Caki2 (cell line): ENCODE data around the gene AFAP1. TPM values are rescaled to one million over a fixed set of nuclear protein-coding genes. Genes with fewer than 3 reads are reported as not detected.

Experiments
- DNase-seq: peaks from one replicate; pipeline ENCODE4 v3.0.0-alpha.2; 2015; ENCODE audit warnings: low read depth
- in situ Hi-C: cut with HindIII; loops from 2 replicates; pipeline ENCODE4 v1.10.0; 2016; ENCODE audit warnings: low sequenced_read_pairs, low pct_unique_long_range_greater_than_20kb, mixed read lengths
- total RNA-seq: library from RNA; depleted of rRNA; stranded (reverse); fragments of >200 nt; shearing (Covaris generic); gene quantifications from 2 replicates; pipeline ENCODE4 v1.2.3, GENCODE V29; 2014; ENCODE audit warnings: low replicate concordance

Gene AFAP1
- total RNA-seq, 1 experiment from 2014 or later = 16.1 TPM

DNA sequence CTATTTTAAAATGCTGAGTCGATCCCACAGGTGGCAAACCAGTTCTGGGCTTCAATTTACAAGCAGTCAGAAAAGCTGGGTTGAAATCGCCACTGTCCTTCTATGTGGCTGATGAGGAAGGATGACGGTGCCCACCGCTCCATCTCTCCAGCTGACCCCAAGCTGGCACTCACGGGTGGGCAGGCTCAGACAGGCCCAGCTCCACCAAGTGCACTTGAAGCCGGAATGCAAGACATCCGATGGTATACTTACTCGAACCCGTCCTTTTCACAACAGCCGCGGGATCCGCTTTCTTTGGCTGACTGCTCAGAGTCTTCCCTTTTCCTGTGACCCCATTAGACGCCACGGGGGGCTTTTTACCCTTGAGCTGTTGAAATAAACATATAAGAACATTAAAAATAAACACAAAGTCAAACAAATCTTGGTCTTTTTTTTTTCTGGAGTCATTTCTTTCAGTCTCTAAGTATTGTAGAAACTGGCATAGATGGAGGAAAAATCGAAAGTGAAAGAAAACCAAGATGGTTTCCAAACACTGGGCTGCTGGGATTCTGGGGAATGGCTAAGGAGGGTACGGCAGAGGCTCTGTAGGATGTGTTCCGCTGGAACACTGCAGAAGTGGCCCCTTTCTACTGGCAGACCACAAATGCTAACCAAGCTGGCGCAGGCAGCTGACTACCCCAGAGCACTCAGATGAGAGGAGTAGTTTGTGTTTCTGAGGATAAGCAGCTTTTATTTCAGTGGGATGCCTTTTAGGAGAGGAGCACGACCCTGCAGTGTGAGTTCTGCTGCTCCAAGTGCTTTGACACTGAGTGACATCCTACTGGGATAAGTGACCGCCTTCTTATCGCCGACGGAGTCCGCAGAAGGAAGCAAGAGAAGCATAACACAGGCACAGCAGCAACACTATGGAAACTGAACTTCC, 160.9 kb downstream of the AFAP1 start:
- in situ Hi-C loops = no loop called here
- DNase-seq = no peak

DNA sequence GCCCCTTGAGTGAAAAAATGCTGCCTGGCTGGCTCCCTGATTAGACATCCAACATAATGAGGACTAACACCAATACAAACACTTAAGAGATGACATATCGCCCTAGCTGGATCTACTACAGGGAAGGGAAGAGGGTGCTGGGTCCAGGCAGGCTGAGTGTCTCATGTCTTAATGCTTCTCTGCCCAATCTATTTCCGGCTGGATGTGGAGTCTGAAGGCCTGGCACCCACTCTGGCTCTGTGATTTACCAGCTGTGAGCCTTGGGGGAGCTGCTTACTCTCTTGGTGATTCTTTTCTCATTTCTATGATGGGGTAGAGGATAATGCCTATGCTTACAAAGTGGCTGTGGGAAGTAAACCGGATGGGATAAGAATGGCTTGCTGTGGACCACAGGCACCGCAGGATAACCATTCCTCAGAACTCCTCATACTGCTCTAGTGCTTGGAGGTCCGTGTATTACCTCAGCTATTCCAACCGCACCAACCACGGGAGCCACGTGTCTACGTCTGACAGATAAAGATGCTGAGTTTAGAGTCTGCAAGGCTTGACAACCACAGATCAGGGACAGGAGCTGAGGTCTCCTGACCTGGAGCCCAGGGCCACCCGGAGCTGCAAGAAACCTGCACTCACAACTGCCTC, 161.7 kb downstream of the AFAP1 start:
- DNase-seq = no peak
- in situ Hi-C loops = no loop called here

DNA sequence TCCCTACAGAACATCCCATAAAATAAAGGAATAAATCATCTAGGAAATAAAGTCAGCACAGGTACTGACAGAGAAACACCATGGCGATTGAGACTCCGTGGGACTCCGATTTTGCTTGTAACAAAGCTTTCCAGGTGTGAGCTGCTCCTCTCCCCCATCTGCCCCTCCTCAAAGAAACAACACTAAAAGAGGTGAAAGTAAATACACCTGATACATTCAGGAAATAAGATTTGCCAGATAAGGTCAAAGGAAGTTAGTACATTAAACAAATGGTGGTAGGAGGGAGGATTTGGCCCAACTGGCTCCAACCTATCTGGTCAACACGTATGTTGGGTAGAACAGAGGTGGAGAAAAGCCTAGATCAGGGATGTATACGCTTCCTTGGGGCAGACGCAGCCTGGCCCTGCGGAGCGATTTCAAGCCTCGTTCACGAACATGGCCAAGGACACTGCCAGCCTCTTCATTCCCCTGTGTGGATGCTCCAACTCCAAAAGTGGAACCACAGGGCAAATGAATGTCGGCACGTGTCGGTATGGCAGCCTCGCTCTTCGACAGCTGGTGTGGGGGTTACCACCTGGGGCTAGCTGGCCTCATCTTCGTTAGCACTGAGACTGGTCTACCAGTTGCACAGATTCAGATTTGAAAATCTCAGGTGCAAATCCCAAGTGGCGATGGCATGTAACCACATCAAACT, 162.5 kb downstream of the AFAP1 start:
- no peak for DNase-seq
- in situ Hi-C loops = no loop called here

DNA sequence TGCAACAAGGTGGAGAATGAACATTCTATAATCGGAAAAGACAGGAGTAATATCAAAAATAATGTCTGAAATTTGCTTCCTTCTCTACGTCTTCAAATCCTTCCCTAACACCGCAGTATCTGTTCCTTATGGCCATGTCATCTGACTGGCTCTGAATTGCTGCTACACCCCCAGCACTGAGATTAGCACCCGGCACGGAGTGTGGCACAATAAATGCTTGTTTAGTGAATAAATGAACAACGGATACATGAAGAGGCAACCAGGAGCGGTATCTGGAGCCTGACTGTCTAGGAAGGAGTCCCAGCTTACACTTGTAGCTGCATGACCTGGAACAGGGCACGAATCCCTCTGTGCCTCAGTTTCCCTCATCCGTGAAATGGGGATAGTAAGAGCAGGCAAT, 164.3 kb downstream of the AFAP1 start:
- no peak for DNase-seq

DNA sequence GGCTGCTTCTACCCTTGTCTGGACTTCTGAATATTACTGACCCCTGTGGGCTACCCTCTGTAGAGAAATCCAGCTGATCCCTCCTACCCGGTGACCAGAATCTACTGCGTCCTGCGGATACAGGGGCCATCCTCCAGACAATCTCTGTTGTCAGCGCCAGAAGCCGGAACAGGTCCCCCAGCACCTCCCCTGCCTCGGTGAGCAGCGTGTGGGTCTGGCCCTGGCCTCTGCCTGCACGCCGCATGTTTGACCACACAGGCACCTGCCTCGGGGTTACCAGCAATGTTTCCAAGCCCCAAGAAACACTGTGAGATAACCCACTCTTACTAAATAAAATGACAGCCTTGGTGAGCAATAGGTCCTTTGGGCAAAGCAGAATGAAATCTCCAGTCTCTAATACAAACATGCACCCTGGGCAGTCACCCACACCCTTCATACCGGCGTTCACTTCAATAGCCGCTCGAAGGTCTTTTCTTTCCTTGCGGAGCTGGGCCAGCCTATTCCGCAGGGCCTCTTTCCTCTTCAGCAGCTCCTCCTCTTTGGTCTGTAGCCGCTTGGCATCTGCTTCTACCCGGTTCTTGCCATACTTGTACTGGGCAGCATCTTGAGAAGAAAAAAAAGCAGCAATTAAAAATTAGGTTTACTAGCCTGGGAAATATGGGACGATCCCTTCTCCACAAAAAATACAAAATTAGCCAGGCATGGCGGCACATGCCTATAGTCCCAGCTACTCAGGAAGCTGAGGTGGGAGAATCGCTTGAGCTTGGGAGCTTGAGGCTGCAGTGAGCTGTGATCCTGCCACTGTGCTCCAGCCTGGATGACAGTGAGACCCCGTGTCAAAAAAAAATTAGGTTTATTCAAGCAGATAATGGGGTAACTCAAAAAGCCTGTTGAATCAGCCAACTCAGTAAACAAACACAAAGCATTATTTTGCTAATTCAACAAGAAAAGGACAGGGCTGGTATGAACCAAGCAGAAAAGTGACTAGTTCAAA, 165.1 kb downstream of the AFAP1 start:
- in situ Hi-C loops = no loop called here
- DNase-seq = no peak

More for the DNA sequence above, 164.3 kb downstream of the AFAP1 start:
- in situ Hi-C loops = no loop called here

DNA sequence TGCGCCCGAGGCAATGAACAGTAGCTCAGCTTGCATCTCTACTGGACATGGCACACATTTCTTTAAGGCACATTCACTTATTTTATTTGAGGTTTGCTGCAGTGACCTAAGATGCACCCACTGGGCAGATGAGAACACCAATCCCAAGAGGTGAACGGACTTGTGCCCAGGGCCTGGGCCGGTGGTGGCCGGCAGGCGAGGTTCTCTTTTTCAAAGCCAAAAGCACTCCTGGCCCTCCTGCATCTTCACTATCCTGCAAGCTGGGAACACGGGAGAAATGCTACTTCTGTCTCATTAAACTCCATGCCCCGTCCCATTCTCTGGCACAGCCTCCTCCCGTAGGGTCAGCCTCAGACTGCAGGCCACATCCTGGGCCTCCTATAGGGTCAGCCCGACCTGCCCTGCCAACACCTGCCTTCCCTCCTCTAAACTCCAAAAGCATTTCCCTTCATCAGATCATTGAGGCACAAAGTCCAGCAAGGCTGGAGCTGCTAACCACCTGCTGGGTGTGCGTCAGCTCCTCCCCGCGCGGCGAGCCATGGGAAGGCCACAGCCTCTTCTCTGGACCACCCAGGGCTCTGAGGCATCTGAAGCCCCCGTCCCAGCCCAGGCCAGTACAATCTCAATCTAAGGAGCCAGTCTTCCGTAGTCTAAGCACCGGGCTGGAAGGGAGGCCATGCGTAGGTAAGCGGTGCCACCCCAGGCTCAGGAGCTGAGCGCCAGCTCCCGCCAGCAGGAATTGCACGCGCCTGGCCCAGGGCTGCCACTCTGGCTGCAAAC, 166.1 kb downstream of the AFAP1 start:
- in situ Hi-C loops = no loop called here
- DNase-seq = no peak

DNA sequence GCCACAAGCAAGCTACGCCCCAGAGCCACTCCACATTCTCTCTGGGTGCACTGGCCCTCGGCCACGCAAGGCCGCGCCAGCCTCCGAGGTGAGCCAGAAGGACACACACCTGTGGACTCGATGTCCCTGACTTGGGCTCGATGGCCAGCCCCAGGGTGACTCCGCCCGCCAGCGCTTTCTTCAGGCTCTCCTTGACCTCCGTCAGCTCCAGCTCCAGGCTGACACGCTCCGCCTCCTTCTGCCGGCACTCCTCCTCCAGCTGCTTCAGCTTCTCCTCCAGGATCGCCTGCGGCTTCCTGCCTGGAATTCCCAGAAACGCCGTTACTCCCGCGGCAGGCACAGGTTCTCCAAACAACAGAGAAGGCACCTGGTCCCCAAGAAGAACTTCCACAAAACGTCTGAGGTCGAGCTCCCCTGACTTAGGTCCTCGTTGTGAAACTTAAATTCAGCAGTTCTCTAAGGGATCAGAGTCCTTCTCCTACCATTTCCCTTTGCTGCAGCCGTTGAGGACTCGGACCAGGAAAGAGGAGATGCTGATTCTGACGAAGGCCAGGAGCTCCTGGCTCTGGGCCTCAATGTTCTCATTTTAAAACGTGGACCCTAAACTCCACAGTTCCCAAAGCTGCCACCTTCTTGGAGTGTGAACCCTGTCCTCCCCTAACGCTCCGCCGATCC, 166.8 kb downstream of the AFAP1 start:
- DNase-seq = no peak
- in situ Hi-C loops = no loop called here

DNA sequence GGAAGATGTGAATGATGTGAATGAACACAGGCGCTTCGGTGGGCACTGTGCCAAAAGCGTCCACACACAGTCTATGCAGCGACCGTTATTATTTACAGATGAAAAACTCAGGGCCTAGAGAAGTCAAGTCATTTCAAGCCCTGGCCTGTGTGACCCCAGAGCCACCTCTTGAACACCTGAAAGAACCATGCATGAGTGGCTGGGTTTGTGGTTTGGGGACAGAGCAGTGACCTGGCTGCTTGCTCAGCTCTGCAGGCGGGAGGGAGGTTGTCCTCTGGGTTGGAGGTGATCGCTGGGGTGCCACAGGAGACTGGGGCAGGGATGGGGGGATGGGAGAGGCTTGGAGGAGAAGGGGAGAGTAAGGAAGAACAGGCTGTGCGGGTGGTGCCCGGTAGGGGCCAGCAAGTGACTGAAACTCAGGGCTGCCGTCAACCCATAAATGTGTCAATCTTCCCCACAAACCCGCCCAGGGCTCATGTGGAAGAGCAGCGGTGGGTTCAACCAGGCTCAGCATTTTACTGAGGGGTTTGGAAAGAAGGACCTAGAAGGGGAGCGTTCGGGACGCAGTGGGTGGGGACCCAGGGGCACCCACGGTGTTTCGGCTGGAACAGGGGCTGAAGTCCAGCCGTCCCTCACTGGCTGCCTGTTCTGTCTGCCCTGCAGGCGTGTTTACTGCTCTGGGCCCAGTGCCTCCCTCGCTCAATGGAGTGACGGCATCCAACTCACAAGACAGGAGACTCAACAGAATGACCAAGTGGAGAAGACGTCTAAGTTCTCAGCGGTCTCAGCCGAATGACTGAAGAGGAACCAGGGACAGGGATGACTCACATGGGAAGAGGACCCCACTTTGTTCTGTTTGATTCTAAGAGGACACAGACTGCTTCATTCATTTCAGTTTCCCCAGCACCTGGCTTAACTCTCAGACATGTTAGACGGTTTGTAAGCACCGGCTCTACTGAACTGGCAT, 167.8 kb downstream of the AFAP1 start:
- in situ Hi-C loops = no loop called here
- DNase-seq = no peak

DNA sequence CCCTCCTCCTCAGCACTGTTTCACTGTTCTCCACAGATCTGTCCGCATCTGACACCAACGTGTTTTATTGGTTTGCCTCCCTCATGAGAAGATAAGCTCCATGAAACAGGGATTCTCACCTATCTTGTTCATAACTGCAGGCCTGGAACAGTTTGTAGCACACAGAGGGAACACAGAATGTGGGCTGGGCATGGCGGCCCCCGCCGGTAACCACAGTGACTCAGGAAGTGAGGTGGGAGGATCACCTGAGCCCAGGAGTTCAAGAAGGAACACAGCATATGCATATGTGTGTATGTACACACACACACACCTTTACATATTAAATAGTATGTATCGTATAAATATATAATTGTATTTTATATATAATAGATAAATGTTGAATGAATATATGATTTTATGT, 168.6 kb downstream of the AFAP1 start:
- in situ Hi-C loops = no loop called here

DNA sequence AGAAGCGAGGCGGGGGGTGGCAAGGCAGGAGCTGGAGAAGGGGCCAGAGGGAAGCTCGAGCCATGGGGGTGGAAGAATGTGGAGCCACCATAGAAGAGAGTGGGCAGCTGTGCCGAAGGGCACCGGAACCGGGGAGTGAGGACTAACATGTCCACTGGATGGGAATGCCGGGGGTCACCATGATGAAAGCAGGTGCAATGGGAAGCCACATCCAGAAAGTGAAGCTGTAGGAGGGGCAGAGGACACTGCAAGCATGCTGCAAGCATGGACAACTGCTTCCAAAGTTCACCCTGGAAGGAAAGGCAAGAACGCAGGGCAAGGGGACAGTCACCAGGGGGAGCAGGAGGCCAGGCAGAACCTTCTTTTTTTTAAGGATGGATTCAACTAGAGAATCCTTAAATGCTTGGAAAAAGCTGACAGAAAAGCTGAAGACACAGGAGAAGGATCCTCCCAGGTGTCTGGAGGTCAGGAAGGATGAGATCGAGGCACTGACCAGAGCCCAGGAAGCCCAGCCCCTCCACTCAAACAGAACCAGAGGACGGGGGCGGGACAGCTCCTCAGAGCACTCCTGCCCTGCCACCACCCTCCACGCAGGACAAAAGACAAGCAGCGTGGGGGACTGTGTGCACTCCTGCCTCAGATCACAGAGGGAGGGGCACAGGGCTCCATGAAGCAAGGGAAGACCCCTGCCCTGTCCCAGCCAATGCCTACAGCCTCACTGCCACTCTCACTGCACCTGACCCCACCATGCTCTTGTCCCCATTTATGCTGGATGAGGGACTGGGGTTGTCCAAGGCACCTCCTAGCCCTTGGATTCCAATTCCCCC, 169.2 kb downstream of the AFAP1 start:
- DNase-seq = no peak
- in situ Hi-C loops = no loop called here

More for the DNA sequence above, 168.6 kb downstream of the AFAP1 start:
- DNase-seq = no peak

DNA sequence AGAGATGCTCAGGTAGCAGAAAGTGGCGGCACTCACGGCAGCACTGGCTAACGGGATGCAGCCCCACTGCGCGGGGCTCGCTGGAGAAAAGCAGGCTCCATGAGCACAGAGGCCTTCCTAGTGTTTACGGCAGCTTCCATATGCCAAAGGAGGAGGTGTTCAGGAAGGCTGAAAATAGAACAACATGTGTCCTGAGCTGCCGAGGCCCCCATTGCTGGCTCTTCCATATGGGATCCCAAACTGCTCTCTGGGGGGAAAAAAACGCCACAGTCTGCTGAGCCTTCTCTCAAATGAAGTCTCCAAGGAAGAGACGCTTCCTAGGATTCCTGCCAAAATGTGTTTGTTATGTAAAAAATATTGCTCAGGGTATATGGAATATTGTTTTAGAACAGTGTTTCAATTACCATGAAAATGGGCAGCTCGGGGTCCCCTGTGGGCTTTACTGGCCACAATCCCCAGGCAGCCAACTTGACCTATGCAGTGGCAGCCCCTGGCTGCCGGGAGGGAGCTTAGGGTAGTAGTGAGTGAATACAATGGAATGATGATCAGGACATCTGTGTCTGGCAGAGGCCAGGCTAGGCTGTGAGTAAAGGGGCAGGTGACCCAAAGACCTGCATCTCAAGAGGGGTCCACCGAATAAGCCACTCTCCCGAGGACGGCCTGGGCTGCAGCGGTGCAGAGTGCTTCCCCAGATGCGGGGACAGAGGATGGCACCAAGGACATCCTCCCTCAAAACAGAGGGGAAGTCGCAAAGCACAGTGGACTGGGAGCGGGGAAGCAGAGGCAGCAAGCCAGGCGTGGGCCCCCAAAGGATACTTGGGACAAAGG, 170.1 kb downstream of the AFAP1 start:
- in situ Hi-C loops = no loop called here
- DNase-seq = no peak

DNA sequence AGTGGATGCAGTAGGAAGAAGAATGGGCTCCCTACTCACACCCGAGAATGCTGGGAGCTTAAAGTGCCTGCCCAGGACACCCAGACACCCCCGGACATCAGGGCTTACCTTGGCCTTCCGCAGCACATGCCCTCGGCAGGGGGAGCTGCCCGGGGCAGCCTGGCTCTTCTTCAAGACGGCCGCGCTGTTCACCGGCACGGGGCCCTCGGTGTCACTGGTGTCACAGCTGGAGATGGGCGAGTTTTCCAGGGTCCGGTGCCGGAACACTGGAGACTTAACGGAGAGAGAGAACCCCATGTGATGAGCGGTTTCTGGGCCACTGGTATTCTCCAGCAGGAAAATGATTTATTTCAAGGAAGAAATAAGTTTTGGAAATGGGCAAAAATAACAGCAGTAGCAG, 170.9 kb downstream of the AFAP1 start:
- no peak for DNase-seq
- in situ Hi-C loops = no loop called here

DNA sequence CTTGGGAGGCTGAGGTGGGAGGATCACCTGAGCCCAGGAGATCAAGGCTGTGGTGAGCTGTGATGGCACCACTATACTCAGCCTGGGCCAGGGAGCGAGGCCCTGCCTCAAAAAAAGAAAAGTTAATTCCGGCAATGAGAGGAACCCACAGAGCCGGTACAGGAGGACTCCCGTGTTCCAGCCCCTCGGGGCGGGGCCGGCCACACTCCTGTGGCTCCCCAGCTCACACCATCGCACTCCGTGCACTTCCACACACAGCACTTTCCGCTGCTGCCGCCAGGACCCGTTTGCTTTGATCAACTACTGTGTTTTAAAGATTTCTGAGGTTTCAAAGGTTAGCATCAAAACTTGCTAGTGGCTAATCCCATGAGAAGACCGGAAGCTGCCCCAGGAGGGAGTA, 171.7 kb downstream of the AFAP1 start:
- DNase-seq = no peak
- in situ Hi-C loops = no loop called here

DNA sequence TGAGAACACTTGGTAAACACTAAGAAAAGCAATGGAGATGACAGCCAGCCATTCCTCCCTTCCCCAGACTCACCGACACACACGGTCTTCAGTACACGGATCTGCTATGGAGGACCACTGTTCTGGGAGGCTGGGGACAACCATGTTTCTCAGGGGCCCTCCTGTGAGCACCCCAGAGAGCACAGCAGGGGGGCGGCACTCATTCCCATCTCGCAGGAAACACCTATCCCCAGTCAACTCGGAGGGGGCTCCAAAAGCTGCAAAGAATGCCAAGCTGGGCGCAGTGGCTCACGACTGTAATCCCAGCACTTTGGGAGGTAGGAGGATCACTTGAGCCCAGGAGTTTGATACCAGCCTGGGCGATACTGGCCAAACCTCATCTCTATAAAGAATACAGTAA, 172.1 kb downstream of the AFAP1 start:
- DNase-seq = no peak
- in situ Hi-C loops = no loop called here
